Activated naive CD8-positive, alpha-beta T cell treated with anti-CD3 and anti-CD28 coated beads for 36 hours (primary cell): ENCODE data around the gene MANSC1. TPM values are rescaled to one million over a fixed set of nuclear protein-coding genes. Genes with fewer than 3 reads are reported as not detected.

Source experiments
- DNase-seq: peaks from one replicate; pipeline ENCODE4 v3.0.0; 2021
- H3K27ac Mint-ChIP-seq: one replicate; pipeline ENCODE4 v1.8.0; 2022; ENCODE audit warnings: mild to moderate bottlenecking, moderate library complexity, mixed read lengths
- H3K27me3 Mint-ChIP-seq: one replicate; pipeline ENCODE4 v1.8.0; 2022; ENCODE audit warnings: mild to moderate bottlenecking, mixed read lengths
- H3K36me3 Mint-ChIP-seq: one replicate; pipeline ENCODE4 v1.8.0; 2021; ENCODE audit warnings: mild to moderate bottlenecking, mixed read lengths
- H3K4me1 Mint-ChIP-seq: one replicate; pipeline ENCODE4 v1.8.0; 2021; ENCODE audit warnings: mixed read lengths
- H3K4me3 Mint-ChIP-seq: one replicate; pipeline ENCODE4 v1.8.0; 2022; ENCODE audit warnings: mild to moderate bottlenecking, moderate library complexity, mixed read lengths
- H3K9me3 Mint-ChIP-seq: one replicate; pipeline ENCODE4 v1.8.0; 2022; ENCODE audit warnings: mixed read lengths
- total RNA-seq, 2 experiments: library from RNA; stranded (reverse); gene quantifications; one replicate each; pipeline ENCODE4 v1.2.3, GENCODE V29; 2021

Gene MANSC1
- total RNA-seq, 2 experiments from 2014 or later: 0.43 to 0.76 TPM

GRCh38 chr12:12376646-12377448 lies 26.8 kb upstream of the MANSC1 start:
- Mint-ChIP-seq H3K27me3 (no peaks in the 10 kb centered on the region), H3K4me3 (no peak overlapping the region), H3K4me1 (peaks cover 15% of the 10 kb centered on the region), H3K36me3 (peaks cover 36% of the 10 kb centered on the region), H3K27ac (no peak overlapping the region), H3K9me3 (no peaks in the 10 kb centered on the region)
- DNase-seq: no peak

DNA sequence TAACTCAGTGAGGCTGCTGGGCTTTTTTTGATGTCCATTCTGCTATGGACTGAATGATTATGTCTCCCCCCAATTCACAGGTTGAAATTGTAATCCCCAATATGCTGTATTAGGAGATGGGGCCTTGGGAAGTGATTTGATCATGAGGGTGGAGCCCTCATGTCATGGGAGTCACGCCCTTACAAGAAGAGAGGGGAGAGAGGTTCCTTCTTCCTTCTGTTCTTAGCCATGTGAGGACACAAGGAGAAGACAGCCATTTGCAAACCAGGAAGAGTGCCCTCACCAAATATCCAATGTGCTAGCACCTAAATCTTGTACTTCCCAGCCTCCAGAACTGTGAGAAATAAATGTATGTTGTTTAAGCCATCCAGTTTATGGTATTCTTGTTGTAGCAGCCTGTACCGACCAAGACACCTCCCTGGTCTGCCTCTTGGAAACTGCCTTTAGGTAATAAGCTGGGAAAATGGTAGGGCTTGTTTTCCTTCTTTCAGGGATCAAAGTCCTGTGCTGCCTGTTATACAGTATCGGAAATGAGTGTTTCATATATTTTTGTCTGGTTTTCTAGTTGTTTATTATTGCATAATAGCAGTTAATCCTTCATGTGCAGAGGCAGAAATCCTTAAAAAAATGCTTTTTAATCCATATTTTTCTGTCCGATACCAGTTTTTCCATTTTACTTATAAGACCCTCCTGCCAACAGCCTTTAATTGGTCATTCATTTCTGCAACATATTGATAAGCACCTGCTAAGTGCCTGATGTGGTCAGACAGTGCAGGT lies 23.1 kb upstream of the MANSC1 start:
- no peak for DNase-seq
- Mint-ChIP-seq H3K4me1 (peaks cover 5% of the 10 kb centered on the region), H3K9me3 (no peaks in the 10 kb centered on the region), H3K27ac (no peak overlapping the region), H3K4me3 (no peak overlapping the region), H3K27me3 (no peaks in the 10 kb centered on the region), H3K36me3 (peaks cover 29% of the 10 kb centered on the region)

DNA sequence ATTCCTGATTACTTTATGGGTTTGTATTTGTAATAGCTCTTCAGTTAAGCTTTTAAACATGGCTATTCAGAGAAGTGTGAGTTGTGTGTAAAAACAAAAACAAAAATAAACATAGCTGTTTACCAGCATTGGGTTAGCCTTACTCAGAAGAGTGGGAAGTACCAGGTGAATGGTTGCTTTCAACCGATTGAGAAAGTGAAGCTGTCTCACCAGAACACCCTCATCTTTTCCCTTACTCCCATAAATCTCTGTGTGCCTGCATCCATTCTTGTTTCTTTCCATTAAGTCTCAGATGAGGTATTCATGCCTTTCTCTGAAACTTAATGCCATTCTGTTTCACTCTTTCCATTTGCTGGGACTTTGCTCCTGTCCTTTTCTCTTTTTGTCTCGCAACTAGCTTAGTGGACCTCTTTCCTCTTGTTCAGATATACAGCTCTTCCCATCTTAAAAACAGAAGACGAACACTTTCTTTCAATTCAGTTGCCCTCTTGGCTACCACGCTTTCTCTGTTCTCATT lies 17.5 kb upstream of the MANSC1 start:
- Mint-ChIP-seq H3K36me3 (peaks cover 39% of the 10 kb centered on the region), H3K27me3 (no peaks in the 10 kb centered on the region), H3K9me3 (no peaks in the 10 kb centered on the region), H3K4me3 (no peak overlapping the region), H3K4me1 (peaks cover 30% of the 10 kb centered on the region), H3K27ac (no peak overlapping the region)
- no peak for DNase-seq

GRCh38 chr12:12366701-12367481 lies 16.8 kb upstream of the MANSC1 start:
- peaks cover 39% of the 10 kb centered on the region for H3K36me3 Mint-ChIP-seq
- H3K27ac Mint-ChIP-seq: no peak overlapping the region
- H3K9me3 Mint-ChIP-seq: no peaks in the 10 kb centered on the region
- H3K4me3 Mint-ChIP-seq: no peak overlapping the region
- H3K27me3 Mint-ChIP-seq: no peaks in the 10 kb centered on the region
- no peak for DNase-seq
- H3K4me1 Mint-ChIP-seq: peaks cover 32% of the 10 kb centered on the region

DNA sequence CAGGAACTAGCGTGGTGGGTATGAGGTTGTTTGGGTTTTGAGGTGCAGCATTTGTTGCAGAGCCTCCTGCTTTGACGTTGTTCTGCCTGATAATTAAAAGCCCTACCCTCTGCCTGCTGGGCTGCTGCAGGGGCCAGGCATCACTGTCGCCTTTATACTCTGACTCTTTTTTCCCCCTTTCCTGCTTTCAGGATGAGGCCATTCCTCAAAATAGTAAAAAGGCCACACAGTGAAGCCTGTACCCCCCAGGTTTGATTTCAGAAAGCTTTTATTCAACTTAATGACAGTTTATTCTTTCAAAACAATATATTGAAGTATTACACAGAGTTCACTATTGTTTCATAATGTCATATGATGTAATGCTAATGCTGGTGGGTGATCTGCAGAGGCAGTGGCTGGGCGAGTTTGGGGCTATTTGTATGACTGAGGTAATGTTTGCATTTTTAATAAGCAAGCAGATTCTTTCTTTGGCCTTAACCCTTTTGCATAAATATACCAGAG lies 15.9 kb upstream of the MANSC1 start:
- Mint-ChIP-seq H3K4me1 (peaks cover 37% of the 10 kb centered on the region), H3K27me3 (no peaks in the 10 kb centered on the region), H3K9me3 (no peaks in the 10 kb centered on the region), H3K4me3 (no peak overlapping the region), H3K36me3 (peaks cover 40% of the 10 kb centered on the region), H3K27ac (peak overlapping the region; percentile 46)
- DNase-seq: no peak

DNA sequence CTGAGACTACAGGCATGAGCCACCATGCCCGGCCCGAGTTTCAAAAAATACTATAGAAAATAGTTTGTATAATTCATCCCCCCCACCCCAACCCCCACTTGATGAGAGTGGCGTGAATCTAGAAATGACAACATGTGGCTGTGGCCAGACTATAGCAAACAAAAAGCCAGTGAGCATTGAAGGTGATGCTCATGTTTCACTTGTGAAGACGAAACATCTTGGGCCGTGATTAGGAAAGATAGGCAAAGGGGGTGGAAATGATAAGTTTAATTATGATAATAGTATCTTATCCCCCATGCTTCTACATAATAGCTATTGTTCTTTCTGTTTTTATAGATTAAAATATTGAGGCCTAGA lies 15.4 kb upstream of the MANSC1 start:
- Mint-ChIP-seq H3K36me3 (peaks cover 40% of the 10 kb centered on the region), H3K27ac (peak overlapping the region; percentile 17), H3K4me1 (peaks cover 37% of the 10 kb centered on the region), H3K9me3 (no peaks in the 10 kb centered on the region), H3K27me3 (no peaks in the 10 kb centered on the region), H3K4me3 (no peak overlapping the region)
- no peak for DNase-seq

DNA sequence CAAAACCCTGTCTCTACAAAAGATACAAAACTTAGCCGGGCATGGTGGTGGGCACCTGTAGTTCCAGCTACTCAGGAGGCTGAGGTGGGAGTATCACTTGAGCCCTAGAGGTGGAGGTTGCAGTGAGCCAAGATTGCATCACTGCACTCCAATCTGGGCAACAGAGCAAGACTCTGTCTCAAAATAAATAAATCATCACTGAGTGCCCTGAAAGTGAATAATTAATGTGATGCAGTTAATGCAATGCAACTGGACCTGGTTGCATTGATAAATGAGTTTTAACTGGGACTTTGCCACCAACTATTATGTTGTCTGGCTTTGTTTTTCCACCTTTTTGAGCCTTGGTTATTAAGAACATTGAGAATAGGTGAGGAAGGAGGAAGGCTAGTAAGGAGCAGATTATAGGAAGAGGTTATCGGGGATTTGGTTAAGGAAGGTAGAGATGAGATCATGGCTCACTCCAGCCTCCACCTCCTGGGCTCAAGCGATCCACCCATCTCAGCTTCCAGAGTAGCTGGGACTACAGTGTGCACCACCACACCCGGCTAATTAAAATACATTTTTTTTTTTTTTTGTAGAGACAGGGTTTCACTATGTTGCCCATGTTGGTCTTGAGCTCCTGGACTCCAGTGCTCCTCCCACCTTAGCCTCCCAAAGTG lies 14.9 kb upstream of the MANSC1 start:
- Mint-ChIP-seq H3K9me3 (no peaks in the 10 kb centered on the region), H3K27ac (no peak overlapping the region), H3K36me3 (peaks cover 40% of the 10 kb centered on the region), H3K4me1 (peaks cover 37% of the 10 kb centered on the region), H3K4me3 (no peak overlapping the region), H3K27me3 (no peaks in the 10 kb centered on the region)
- DNase-seq: no peak

- peaks cover 9% of the 10 kb centered on the region for H3K36me3 Mint-ChIP-seq
Observed at GRCh38 chr12:12358528-12358927, 8.5 kb upstream of the MANSC1 start.

GRCh38 chr12:12357719-12358461 lies 7.8 kb upstream of the MANSC1 start:
- peak overlapping the region; percentile 96 for H3K27ac Mint-ChIP-seq
- H3K27me3 Mint-ChIP-seq: no peaks in the 10 kb centered on the region
- H3K36me3 Mint-ChIP-seq: peaks cover 5% of the 10 kb centered on the region
- peaks cover 35% of the 10 kb centered on the region for H3K4me1 Mint-ChIP-seq
- H3K9me3 Mint-ChIP-seq: no peaks in the 10 kb centered on the region
- DNase-seq: no peak
- peak overlapping the region; percentile 93 for H3K4me3 Mint-ChIP-seq

More at GRCh38 chr12:12358528-12358927, 8.5 kb upstream of the MANSC1 start:
- peak overlapping the region; percentile 96 for H3K27ac Mint-ChIP-seq
- no peaks in the 10 kb centered on the region for H3K9me3 Mint-ChIP-seq
- H3K4me3 Mint-ChIP-seq: peak overlapping the region; percentile 93
- peaks cover 35% of the 10 kb centered on the region for H3K4me1 Mint-ChIP-seq
- no peaks in the 10 kb centered on the region for H3K27me3 Mint-ChIP-seq
- DNase-seq: no peak

GRCh38 chr12:12356896-12357718 lies 7.1 kb upstream of the MANSC1 start, which contains the start of gene BORCS5:
Gene BORCS5, plus strand, starts transcription at chr12:12357078. Its CDS starts 374 bp downstream, at chr12:12357452.
- DNase-seq: peak; percentile 98
- Mint-ChIP-seq H3K9me3 (no peaks in the 10 kb centered on the region), H3K36me3 (peaks cover 5% of the 10 kb centered on the region), H3K27me3 (no peaks in the 10 kb centered on the region), H3K4me3 (peak within 1 kb of the TSS; percentile 93), H3K27ac (peak within 1 kb of the TSS; percentile 96), H3K4me1 (peaks cover 35% of the 10 kb centered on the region)

GRCh38 chr12:12356467-12356895 lies 6.4 kb upstream of the MANSC1 start:
- Mint-ChIP-seq H3K9me3 (no peaks in the 10 kb centered on the region), H3K36me3 (peaks cover 3% of the 10 kb centered on the region), H3K4me1 (peaks cover 32% of the 10 kb centered on the region), H3K27ac (peak overlapping the region; percentile 96), H3K4me3 (peak overlapping the region; percentile 93), H3K27me3 (no peaks in the 10 kb centered on the region)
- DNase-seq: no peak

DNA sequence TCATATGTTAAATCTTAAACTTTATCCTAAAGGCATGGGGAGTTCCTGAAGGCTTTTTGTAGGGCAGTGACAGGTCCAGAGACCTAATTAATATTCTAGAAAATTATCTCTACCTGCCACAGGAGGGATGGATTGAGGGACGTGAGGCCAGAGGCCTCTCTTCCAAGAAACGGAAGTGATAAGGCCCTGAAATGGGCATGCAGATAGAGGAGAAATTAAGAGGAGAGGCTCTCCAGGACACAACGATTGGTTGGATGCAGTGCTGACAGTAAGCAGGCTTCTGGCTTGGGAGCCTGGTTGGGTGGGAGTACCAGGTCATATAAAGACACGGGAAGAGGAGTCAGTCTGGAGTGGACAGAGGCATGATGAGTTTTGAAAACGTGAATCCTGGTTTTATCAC lies 3.8 kb upstream of the MANSC1 start:
- Mint-ChIP-seq H3K9me3 (no peaks in the 10 kb centered on the region), H3K4me3 (no peak overlapping the region), H3K4me1 (peaks cover 36% of the 10 kb centered on the region), H3K27ac (no peak overlapping the region), H3K27me3 (no peaks in the 10 kb centered on the region), H3K36me3 (no peaks in the 10 kb centered on the region)
- no peak for DNase-seq

- Mint-ChIP-seq H3K27ac (no peak overlapping the region), H3K4me3 (no peak overlapping the region), H3K27me3 (no peaks in the 10 kb centered on the region), H3K9me3 (peaks cover under 1% of the 10 kb centered on the region), H3K36me3 (no peaks in the 10 kb centered on the region), H3K4me1 (peaks cover 30% of the 10 kb centered on the region)
- no peak for DNase-seq
Observed at GRCh38 chr12:12353276-12353675, 3.2 kb upstream of the MANSC1 start.
